Measurements from ENCODE around the gene CRADD.

Gene CRADD

GRCh38 chr12:93673084-93673483, 4.1 kb upstream of the CRADD start:
- DNase-seq, result no peak

DNA sequence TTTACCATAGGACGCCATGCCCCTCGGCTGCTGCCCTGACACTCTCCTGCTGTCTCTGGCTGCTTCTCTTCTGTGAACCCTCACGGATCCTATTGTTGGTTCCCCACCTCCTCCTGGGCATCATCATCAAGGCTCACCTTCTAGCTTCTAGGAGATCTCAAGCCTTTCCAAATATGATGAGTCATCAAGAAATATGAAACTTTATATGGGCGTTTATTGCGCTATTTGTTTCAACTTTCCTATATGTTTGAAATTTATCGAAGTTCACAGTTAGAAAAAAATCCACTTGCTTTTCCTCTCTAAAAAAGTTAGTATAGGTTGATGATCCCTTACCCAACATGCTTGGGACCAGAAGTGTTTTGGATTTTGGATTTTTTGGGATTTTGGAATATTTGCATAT, 2.8 kb upstream of the CRADD start:
- no peak for DNase-seq

GRCh38 chr12:93676408-93677194, 574 bp upstream of the CRADD start:
- DNase-seq, result no peak

DNA sequence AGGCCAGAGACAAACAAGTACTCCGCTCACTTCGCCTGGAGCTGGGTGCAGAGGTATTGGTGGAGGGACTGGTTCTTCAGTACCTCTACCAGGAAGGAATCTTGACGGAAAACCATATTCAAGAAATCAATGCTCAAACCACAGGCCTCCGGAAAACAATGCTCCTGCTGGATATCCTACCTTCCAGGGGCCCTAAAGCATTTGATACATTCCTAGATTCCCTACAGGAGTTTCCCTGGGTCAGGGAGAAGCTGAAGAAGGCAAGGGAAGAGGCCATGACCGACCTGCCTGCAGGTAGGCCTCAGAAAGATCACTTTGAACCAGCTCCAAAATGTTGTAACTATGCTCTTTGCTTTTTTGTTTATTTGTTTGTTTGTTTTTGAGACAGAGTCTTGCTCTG, 1.6 kb downstream of the CRADD start:
- DNase-seq, result no peak

GRCh38 chr12:93679308-93679925, 2.2 kb downstream of the CRADD start:
- no peak for DNase-seq

DNA sequence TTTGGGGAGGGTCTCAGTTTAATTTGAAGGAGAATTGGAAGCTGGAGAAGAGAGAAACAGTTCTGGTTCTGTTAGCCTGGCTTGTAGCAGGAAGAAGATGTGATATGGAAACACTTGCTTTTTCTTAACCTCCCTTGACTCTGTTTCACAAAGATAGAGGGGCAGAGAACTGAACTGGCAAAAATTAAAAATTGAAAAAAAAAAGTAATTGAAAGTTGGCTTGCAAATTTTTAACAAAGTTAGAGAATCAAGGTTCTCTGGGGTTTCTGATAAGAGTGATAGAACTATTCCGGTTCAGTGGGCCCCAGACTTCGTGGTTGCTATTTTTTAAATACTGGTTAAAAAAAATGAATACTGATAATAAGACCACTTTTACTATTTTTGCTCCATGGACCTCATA, 2.8 kb downstream of the CRADD start:
- no peak for DNase-seq

DNA sequence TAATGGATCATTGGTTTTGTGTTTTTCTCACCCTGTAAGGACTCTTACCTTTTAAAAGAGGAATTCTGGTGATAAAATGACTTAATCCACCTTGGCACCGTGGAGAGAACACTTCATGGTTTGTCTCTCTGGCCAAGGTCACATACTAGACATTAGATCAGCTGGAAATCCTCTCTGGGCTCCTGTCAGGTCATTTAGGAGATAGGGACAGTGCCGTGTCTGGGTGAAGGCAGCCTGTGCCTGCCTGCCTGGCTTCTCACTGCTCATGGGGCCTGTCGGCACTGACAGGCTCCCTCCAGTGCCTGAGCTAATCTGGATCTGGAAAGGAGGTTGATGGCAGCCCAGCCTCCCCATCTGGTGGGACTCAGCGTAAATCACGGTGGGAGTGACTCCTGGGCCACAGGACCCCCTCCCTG, 5.7 kb downstream of the CRADD start:
- DNase-seq, result no peak

DNA sequence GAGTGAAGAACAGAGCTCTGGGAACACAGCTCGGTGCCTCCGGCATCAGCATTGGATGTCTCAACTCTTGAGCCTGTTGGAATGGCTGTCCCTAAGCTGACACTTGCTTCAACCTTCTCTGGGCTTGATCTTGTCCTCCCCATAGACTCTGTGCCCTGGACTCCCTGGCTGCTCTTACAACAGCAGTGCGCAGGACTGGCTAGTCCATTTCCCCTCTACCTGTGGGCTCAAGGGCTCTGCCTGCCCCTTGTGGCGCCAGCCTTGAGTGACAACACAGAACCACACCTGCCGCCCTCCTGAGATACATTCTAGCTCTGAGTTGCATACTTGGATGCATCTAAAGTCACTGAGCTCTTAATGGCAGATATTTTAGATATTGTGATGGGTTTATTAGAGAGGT, 6.2 kb downstream of the CRADD start:
- DNase-seq, result no peak

GRCh38 chr12:93684716-93685115, 7.5 kb downstream of the CRADD start:
- DNase-seq, result no peak

DNA sequence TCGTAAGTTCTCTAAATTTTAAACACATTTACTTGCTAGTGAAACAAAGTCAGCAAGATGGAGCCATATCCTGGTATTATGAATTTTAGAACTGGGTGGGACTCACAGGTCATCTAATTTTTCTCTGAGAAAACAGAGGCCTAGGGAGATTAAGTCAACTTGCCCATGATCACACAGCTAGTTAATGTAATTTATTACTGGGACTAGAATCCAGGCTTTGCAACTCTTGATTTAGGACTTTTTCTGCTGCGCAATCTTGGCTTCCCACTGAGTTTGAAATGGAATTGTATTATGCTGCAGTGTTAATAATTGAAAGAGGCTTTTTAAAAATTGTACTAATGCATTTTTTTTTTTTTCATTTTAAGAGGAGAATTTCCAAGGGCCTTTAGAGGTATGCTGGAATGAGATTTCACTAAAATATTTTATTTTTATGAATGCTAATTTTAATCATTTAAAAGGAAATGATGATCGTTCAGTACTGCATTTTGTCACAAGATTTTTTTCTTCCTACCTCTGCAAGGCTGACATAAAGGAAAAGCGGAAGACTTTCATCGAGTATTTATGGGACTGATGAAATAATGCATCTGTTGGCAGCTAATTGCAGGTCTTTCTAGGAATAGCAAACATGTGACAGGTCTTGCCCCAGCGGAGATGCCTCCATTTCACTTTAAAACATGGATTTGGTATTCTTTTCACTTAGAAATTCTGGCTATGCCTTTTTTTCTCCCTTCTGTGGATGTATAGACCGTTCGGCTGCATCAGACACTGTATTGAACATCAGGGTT, 9.6 kb downstream of the CRADD start:
- DNase-seq, result no peak

DNA sequence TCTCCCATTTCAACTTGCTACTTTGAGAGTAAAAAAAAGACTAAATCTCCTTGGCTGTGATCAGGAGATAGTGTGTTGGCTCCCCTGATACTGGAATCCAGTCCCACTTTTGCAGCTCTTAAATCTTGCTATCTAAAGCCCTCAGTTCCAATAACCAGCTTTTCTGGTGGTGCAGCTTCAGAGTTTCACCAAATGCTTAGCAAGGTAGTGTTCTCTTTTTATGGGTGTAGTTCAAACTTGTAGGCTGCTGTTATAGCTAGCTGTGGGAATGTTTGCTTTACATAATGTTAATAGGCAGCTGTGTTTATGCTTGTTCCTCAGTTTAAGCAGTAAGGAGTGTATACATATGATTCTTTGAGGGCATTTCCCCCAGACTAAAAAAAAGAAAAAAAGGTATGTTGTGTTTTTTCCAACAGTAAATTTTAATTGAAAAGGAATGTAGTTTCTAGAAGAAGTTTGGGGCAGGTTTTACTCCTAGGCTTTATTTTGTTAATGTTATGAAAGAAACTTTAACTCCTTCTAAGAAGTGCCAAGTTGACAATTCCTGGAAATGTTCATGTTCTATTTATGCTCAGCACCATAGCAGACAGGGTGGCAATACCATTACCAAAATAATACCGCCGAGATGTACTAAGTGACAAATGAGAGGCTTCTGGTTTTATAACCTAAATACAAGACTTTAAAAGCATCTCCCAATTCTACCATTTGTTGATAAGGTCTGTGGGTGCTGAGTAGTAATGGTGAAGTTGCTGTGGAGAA, 12.1 kb downstream of the CRADD start:
- no peak for DNase-seq

- DNase-seq, result no peak
These were observed 19.3 kb downstream of the CRADD start for GRCh38 chr12:93696462-93696861.

- no peak for DNase-seq
These were observed 21.3 kb downstream of the CRADD start for GRCh38 chr12:93698307-93699092.

DNA sequence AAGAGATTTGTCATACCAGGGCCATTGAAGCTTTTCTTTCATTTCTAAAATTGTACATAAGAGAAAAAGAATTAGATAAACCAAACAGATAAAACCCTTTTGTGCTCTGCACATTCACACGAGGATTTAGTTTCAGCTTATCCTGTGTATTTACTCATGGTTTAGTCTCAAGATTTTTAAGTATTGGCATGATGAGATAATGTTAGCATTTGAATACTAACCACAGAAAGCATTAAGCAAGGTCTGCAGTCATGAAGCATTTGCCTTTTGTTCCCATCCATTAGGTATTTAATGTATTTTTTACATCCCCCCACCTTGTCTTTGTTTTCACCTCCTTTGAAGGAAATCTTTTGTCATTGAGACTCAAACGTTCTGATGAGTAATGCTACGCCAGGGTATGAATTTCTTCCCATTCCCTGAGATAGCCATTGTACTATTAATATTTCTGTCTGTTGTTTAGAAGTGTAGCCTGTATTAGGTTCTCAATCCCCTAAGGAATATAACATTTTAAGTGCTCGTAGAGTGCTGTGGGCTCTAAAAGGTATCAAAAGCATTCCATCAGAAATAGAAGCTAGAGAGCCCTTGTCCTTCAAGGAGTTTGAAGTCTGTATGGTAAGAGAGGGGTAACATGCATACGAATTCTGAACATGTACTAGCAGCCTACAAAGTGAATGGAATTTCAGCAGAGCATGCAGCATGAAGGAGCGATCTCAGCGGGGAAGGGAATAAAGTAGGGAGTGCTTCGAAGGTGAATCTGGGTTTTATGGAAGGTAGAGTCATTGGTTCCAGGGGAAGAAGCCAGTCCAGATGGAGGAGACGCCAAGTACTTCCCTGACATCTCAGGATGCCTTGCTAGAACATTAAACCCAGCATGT, 22.3 kb downstream of the CRADD start:
- no peak for DNase-seq

DNA sequence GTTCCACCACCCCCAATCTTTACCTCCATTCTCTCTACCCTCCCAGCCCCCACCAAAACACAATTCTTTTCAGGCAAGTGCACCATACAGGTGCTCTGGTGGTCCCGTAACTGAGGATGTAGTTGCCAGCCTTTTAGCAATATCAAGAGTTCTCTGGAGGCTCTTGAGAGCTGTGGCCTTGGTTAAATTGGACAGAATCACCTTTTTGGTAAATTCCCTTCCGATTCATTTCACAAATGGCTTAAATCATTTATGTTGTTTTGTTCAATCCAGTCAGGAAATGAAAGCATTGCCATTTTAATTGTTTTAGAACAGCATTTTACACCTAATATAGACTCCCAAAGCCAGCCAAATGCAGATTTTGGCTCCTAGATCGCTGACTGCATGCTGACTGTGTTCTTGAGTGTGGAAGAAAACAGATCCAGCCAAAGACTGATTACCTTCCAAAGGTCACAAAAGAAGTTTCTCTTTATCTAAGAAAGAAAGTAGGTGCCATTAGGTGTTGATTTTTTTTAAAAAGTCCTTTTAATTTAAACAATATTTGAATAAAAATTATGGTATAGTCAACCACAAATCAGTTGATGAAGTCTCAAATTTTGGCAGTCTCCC, 25.6 kb downstream of the CRADD start:
- DNase-seq, result no peak

DNA sequence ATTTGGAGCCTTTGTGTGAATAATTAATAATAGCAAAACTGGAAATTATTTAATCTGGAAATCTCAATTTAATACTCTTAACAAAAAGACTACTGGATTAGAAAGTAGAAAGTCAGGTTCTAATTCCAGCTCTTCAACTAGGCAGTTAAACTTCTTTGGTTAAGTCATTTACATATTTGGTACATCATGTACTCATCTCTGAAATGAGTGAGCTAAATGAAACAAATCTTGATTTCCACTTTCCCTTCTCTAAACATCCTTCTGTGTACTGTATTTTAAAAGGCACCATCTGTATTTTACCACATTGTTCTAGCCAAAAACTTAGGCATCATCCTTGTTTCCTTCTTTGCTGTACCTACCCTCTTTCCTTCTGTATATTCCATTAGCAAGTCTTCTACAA, 26.9 kb downstream of the CRADD start:
- no peak for DNase-seq

DNA sequence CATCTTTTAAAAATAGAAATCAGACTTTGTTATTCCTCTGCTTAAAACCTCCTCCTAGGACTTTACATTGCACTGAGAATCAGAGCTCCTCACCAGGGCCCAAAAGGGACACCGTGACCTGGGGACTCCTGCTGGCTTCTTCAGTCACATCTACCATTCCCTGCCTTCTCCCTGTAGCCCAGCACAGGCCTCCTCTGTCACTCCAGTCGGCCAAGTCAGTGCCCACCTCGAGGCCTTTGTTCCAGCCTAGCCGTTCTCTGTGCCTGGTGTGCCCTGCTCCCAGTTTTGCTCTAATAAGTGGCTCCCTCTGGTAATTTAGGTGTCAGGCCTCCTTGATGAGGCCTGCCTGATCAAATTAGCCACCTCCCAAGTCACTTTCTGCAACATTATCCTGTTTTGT, 27.4 kb downstream of the CRADD start:
- no peak for DNase-seq

- no peak for DNase-seq
These were observed 28.1 kb downstream of the CRADD start for GRCh38 chr12:93705237-93705636.

GRCh38 chr12:93706387-93706786, 29.2 kb downstream of the CRADD start:
- no peak for DNase-seq

DNA sequence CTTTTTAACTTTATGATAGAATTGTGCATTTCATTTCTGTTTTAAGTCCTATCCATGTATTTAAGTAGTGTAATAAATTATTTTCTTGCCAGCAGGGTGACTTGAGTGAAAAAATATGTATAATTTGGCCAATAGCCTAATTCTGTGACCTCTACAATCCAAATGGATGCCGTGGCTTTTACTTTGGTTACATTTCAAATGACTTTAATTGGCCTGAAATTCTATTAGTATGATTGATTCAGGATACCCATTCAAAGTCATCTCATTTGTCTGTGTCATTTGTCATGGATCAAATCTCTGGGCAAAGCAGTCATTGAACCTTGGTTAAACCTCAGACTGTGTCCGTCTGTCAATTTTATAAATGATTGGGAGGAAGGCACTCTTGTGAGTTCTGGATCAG, 29.6 kb downstream of the CRADD start:
- DNase-seq, result no peak

DNA sequence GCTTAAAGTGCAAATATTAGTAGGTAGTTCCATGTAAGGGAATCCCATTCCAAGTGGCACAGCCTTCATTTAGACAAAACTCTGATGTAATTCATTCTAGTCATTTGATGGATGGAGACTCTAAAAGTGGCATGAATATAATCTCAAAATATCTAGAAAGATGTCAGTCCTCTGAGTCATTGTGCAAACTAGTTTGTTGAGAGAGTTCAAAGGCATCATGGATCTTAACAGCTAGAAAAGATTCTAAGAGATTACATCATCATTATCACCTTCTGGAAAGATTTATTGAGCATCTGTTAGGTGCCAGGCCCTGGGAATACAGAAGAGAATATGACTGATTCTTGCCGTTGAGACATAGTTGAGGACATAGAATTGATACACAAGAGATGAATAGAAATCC, 30.7 kb downstream of the CRADD start:
- no peak for DNase-seq

All from NCI-H1436 (cell line).